Kidney capillary endothelial cell (primary cell): ENCODE results near the gene CSRP2.

Experiments
- DNase-seq: peaks from one replicate; pipeline ENCODE4 v3.0.0-alpha.2; 2018; ENCODE audit warnings: low spot score

CSRP2 gene

DNA sequence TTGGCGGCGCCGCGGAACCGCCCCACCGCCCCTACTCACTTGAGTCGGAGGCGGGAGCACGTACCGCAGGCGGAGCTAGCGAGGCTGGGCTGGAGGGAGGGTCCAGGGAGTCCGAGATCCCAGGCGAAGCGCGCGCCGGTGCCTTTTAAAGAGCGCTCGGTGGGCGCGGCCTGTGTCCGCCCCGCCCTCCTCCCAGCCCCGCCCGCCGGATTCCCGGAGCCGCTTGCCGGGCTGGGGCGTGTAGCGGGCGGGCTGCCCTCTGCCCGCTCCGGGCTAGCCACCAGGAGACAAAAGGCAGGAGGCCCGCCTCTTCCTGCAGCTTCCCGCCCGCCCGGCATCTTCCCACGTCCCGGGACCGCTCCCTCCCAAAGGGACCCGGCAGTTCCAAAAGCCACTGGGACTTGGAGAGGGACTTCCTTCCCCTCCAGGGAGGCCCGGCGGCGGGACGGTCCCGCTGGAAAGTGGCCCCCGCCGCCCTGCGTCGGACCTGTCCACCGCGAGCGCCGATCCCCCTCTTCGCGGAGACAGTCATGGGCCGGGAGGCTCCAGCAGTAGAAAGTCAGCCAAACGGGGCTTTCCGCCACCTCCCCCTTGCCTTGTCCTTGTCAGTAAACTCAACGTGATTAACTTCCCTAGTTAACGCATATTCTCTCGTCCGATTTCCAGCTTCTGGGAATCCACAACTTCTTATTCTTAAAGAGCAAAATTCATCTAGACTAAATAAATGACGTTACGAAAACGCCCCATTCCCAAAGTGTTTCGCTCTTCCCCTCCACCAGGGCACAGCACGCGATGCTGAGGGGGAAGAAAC lies at the start of gene CSRP2:
Gene CSRP2 (minus strand): TSS at position 121 of the 811 bp plus-strand sequence. CDS start 12,759 bp downstream, outside the sequence.
- DNase-seq, result peak; percentile 73

DNA sequence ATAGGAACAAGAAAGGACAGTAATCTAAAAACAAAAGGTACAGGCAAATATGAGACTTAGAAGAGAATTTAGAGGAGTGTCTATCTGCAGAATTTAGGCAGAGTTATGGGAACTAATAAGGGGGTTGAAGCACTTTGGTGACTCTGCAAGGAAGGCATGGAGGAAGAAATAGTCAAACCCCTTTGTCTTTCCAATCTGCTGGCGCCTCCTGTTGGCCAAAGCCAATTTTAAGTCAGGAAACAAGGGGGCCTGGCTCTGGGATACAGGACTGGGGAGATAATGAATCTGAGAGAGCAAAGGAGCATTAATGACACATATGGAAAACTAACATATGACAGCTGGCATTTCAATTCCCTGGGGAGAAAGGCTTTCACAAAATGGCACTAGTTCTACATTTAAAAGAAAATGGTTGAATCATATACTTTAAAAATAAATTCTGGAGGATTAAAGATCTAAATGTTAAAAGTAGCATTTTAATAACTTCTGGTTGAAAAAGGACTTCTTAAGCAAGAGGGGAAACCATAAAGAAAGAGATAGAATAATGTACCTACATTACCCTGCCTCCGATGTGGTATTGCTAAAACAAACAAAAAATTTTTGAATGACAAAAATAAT lies 48.5 kb upstream of the CSRP2 start:
- DNase-seq, result peak; percentile 52

DNA sequence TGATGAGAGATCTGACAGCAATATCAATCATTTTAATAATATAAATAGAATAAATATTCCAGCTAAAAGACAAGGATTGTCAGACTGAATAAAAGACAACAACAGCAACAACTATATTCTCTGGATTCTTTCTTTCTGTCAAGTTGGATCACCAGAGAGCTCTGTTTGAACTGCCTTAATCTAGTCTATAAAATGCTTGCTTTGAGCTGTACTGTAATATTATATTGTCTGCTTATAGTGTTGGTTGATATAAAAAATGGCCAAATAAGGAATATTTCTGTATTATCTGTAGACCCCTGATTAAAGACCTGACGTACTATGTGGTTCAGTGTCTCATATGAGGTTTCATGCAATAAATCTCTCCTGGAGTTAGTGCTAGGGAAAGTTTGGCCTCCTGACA lies 46.3 kb upstream of the CSRP2 start:
- no peak for DNase-seq

DNA sequence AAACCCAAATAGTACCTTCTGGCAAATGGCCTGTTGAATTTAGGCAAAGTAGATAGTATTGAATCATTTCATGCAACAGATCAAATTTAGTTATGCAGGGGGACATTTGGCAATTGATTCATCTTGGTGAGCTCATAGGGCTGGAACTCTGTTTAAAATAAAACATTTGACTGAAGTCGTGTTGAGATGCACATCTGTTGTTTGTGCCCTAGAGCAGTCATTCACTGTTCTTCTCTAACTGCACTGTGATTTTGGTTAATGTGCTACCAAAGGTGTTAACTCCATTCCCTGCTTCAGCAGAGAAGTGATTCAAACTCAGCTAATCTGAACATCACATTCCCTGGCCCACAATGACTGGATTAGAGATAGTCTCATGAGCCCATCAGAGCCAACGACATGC lies 44.0 kb upstream of the CSRP2 start:
- DNase-seq, result no peak

GRCh38 chr12:76921891-76922664 lies 43.3 kb upstream of the CSRP2 start:
- DNase-seq, result no peak

DNA sequence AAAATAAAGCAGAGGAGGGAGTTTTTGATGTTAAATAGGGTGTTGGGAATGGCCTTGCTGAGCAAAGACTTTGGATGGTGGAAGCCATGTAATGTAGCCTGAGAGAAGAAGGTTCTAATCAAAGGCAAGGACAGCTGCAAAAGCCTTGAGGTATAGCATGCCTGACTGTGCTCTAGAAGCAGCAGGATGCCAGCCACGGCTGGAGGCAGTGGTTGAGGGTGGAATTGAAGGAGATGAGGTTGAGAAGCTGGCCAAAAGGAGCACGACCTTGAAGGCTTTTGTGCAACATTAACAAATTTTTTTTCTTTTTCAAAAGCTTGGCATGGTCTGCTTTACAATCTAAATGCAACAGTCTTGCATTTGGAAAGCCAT lies 42.3 kb upstream of the CSRP2 start:
- DNase-seq, result no peak

DNA sequence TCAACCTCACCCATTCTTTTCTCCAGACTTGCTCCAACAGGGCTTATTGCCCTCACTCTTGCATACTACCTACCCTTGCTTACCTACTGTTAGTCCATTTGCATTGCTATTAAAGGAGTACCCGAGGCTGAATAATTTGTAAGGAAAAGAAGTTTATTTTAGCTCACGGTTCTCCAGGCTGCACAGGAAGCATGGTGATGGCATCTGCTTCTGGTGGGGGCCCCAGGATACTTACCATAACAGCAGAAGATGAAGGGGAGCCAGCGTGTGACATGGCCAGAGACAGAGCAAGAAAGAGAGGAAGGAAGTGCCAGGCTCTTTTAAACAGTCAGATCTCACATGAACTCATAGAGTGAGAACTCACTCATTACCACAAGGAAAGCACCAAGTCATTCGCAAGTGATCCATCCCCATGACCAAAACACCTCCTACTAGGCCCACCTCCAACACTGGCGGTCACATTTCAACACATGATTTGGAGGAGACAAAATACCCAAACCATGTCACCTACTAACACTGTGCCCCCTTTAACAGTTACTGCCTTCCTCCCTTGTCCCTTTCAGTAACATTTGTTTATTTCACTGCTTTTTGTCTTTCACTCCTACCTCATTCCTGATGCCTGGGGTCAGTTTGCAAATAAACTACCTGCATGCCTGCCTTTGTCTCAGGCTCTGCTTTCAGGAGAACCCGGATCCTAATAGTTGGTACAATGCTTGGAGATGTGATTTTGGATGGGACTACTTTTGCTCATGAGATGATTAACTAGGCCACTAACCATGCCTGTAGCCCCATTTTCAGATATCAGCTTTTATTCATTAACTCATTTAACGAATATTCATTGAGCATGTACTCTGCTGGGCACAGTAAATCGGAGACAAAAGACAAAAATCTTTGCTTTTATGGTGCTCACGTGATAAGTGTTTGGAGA lies 41.6 kb upstream of the CSRP2 start:
- DNase-seq, result no peak

DNA sequence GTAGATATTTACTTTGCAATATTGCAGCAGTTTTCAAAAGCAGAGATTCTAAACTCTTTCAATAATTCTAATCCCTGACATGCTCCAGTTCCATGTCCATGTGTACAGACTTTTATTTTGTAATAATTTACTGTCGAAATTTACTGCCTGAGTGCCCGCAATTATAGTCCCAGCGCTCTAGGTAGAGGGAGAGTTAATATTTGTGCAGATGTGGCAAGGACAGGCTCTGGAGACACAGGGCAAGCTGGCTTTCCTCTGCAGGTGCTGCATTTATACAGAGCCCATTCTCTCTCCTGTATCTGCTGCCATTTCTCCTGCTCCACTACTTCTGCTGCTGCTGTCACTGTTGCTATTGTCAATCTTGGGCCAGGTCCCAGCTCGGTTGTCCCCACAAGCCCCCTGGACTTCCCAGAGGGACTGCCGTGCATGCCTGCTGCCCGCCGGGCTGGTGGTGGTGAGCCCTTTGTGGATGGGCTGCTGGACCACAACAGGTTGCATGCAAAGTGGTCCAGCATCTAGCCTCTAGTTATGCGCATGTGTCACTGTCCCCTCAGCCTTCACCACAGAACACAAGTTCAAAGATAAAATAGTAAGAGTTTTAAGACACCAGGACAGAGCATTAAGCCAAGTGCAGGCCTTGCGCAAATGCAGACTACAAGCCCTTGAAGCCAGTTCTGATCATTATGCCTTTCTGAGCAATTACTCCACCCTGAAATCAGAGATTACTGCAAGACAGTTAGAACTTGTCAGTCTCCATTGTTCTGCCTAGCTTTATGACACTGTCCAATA lies 40.8 kb upstream of the CSRP2 start:
- DNase-seq, result no peak

GRCh38 chr12:76916170-76916540 lies 37.3 kb upstream of the CSRP2 start:
- DNase-seq, result no peak

DNA sequence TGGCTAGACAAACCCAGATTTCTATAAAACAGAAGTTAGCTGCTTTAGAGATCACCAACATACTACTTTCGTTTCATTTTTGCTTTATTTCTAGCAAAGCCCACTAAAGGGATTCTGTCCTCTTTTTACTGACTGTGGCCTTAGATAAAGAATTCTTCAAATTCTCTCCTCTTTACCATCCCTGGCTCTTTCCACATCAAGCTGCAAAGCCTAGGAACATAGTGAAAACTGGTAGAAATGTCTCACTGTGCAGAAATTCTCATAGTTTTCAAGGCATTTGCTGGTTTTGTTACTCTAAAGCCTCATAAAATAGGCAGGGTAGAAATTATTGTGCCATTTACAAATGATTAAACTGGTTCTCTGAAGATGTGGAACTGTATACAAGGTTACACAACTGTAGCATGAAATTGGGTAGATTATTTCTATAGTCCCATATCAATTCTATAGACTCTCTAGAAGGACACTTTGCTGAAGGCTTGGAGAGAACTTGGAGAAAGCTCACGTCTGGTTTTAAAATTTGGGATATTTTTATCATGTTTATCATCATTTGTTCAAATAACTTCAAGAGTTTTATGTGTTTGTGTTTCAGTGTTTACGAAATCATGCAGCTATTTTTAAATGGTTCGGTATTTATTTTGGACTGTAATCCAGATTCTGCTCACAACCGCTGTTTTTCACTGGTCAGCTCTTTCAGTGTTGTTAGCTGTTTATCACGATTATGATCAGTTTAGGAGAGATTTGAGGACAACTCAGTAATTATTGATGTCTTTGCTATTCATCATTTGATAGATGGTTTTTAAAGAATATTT lies 36.7 kb upstream of the CSRP2 start:
- DNase-seq, result no peak

DNA sequence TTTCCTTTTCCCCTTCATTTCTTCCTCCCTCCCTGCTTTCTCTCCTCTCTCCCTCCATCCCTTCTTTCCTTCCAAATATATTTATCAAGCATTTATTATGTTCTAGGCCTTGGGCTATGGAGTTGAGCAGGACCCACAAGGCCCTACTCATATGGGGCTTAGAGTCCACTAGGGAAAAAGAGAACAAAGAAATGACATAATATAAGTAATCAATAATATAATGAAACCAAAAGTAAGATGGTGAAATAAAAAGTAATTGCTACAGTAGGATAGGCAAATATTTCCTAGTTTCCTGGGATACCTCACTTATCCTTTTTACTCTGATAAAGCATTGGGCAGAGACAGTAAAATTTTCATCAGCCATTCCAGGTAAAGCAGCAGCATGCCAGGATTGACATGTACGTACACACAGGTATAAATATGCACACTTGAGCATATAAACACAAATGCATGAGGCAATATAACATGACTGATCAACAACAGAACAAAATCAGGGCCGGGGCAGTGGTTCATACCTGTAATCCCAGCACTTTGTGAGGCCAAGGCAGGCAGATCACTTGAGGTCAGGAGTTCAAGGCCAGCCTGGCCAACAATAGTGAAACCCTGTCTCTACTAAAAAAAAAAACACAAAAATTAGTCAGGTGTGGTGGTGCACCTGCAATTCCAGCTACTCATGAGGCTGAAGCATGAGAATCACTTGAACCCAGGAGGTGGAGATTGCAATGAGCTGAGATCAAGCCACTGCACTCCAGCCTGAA lies 35.5 kb upstream of the CSRP2 start:
- no peak for DNase-seq

- no peak for DNase-seq
These were observed 30.5 kb upstream of the CSRP2 start for GRCh38 chr12:76909290-76909689.

DNA sequence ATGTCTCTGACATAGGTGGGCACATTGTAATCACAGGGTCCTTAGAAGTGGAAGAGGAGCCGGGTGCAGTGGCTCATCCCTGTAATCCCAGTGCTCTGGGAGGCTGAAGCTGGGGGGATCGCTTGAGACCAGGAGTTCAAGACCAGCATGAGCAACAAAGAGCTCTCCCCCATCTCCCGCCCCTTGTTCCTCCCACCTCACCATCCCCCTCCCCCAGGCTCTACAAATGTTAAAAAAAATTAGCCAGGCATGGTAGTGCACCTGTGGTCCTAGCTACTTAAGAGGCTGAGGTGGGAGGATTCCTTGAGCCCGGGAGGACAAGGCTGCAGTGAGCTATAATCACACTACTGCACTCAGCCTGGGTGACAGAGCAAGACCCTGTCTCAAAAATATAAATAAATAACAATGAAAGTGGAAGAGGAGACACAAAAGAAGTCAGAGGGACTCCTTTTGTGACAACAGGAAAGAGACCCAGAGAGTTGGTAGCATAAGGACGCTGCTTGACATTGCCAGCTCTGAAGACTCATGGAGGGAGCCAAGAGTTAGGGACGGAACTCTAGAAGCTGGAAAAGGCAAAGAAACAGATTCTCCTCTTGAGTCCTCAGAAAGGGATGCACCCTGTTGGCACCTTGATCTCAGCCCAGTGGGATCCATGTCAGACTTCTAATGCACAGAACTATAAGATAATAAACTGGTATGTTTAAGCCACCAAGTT lies 29.6 kb upstream of the CSRP2 start:
- no peak for DNase-seq

GRCh38 chr12:76901628-76902380 lies 23.0 kb upstream of the CSRP2 start:
- no peak for DNase-seq

- no peak for DNase-seq
These were observed 20.7 kb upstream of the CSRP2 start for GRCh38 chr12:76899522-76899921.

DNA sequence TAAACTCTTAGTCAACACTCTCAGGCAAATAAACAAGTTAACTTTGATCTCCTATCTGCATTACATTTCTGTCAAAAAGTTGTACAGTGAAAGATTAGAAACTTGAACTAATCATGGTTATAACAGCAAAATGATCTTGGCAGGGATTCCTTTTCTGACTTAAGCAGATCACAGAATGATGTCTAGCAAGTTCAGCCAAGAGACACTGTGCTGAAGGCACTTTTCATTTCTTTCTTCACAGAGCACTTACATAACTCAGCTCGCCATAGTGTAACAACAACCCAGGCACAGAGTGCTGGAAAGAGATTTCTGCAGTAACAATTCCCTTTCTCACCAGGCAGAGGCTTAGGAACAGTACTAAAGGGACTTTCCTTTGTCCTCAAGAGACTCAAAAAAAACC lies 19.6 kb upstream of the CSRP2 start:
- no peak for DNase-seq

- no peak for DNase-seq
These were observed 17.5 kb upstream of the CSRP2 start for GRCh38 chr12:76896274-76896673.

DNA sequence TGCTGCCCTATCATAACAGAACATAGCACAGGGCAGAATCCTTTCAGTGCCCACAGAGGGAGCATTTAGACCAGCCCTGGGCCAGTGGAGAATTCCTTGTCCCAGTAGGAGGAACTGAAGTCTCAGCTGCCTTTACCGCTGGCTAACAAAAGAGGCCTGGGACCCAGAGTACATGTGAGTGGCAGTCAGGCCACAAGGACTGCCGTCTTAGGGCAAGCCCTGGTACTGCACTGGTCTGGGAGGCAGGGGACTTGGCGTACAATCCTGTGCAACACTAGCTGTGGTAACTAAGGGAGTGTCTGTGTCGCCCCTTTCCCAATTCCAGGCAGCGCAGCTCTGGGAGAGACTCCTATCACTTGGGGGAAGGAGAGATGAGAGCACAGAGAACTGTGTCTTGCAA lies 17.0 kb upstream of the CSRP2 start:
- DNase-seq, result no peak
